ENCODE measurements around the gene CLEC16A.

DNA sequence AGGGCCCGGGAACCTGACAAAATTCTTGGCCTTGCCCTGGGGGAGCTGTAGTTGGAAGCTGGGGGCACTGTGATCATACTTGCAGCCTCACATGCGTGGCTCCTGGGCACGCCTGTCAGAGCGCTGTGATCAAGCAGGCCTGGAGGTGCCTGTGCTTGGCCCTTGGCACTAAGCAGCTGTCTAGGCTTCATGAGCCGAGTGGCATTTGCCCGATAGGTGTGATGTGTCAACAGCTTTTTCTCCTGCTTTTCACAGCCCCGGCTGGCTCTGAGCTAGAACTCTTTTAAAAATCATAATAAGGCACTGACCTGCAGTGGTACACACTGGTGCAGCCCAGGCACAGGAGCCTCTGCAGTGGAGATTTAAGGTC lies 197.9 kb downstream of the CLEC16A start:
- TF ChIP-seq GABPA (IDR thresholded peaks at IDR 0.05; ENCODE audit: low read depth) (no peak), POLR2AphosphoS5 (IDR thresholded peaks at IDR 0.05; ENCODE audit: low read depth) (no peak)
- TF ChIP-seq, protein P1, sequence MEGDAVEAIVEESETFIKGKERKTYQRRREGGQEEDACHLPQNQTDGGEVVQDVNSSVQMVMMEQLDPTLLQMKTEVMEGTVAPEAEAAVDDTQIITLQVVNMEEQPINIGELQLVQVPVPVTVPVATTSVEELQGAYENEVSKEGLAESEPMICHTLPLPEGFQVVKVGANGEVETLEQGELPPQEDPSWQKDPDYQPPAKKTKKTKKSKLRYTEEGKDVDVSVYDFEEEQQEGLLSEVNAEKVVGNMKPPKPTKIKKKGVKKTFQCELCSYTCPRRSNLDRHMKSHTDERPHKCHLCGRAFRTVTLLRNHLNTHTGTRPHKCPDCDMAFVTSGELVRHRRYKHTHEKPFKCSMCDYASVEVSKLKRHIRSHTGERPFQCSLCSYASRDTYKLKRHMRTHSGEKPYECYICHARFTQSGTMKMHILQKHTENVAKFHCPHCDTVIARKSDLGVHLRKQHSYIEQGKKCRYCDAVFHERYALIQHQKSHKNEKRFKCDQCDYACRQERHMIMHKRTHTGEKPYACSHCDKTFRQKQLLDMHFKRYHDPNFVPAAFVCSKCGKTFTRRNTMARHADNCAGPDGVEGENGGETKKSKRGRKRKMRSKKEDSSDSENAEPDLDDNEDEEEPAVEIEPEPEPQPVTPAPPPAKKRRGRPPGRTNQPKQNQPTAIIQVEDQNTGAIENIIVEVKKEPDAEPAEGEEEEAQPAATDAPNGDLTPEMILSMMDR (IDR thresholded peaks at IDR 0.05; ENCODE audit: insufficient read depth, low read length) = no peak
- TF ChIP-seq, protein P2, sequence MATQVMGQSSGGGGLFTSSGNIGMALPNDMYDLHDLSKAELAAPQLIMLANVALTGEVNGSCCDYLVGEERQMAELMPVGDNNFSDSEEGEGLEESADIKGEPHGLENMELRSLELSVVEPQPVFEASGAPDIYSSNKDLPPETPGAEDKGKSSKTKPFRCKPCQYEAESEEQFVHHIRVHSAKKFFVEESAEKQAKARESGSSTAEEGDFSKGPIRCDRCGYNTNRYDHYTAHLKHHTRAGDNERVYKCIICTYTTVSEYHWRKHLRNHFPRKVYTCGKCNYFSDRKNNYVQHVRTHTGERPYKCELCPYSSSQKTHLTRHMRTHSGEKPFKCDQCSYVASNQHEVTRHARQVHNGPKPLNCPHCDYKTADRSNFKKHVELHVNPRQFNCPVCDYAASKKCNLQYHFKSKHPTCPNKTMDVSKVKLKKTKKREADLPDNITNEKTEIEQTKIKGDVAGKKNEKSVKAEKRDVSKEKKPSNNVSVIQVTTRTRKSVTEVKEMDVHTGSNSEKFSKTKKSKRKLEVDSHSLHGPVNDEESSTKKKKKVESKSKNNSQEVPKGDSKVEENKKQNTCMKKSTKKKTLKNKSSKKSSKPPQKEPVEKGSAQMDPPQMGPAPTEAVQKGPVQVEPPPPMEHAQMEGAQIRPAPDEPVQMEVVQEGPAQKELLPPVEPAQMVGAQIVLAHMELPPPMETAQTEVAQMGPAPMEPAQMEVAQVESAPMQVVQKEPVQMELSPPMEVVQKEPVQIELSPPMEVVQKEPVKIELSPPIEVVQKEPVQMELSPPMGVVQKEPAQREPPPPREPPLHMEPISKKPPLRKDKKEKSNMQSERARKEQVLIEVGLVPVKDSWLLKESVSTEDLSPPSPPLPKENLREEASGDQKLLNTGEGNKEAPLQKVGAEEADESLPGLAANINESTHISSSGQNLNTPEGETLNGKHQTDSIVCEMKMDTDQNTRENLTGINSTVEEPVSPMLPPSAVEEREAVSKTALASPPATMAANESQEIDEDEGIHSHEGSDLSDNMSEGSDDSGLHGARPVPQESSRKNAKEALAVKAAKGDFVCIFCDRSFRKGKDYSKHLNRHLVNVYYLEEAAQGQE (IDR thresholded peaks at IDR 0.05; ENCODE audit: insufficient replicate concordance, low read depth) = no peak

Measured in HL-60 (cell line).